ENCODE results near the gene G3BP2.
"Not testable (repeated sequence)": the region's sequence is repeated elsewhere in the genome, so short reads cannot be mapped to it uniquely, and the experiment has no call there.

G3BP2 gene

GRCh38 chr4:75698162-75698962 is 25.2 kb upstream of the G3BP2 start:
- TF ChIP-seq, protein P1, sequence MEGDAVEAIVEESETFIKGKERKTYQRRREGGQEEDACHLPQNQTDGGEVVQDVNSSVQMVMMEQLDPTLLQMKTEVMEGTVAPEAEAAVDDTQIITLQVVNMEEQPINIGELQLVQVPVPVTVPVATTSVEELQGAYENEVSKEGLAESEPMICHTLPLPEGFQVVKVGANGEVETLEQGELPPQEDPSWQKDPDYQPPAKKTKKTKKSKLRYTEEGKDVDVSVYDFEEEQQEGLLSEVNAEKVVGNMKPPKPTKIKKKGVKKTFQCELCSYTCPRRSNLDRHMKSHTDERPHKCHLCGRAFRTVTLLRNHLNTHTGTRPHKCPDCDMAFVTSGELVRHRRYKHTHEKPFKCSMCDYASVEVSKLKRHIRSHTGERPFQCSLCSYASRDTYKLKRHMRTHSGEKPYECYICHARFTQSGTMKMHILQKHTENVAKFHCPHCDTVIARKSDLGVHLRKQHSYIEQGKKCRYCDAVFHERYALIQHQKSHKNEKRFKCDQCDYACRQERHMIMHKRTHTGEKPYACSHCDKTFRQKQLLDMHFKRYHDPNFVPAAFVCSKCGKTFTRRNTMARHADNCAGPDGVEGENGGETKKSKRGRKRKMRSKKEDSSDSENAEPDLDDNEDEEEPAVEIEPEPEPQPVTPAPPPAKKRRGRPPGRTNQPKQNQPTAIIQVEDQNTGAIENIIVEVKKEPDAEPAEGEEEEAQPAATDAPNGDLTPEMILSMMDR (IDR thresholded peaks at IDR 0.05; ENCODE audit: insufficient read depth, missing control alignments) = no peak
- no peak for FAIRE-seq
- DNase-seq (ENCODE audit: insufficient read length, low spot score) = no peak

- FAIRE-seq (no peak), DNase-seq (ENCODE audit: insufficient read length, low spot score) (no peak)
- TF ChIP-seq, protein P1 (IDR thresholded peaks at IDR 0.05; ENCODE audit: insufficient read depth, missing control alignments) = no peak
Measured at GRCh38 chr4:75696581-75696980, 23.4 kb upstream of the G3BP2 start.

DNA sequence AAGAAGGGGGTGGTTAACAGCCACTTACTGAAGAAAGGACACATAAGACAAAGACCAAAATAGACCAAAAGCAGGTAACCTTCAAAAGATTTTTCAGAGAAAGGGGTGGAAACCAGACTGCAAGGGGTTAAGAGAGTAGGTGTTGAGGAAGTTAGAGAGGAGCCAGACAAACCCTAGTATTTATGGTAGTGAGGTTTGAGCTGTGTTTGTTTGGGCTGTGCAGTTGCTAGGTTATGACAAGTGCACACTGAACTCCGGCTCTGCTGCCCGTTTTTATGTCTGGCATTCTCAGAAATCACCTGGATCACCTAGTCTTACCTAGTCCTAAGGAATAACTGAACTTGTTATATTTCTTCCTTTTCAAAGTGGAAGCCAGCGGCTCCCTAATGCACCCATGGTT is 22.9 kb upstream of the G3BP2 start:
- TF ChIP-seq, protein P1 (IDR thresholded peaks at IDR 0.05; ENCODE audit: insufficient read depth, missing control alignments) = no peak
- FAIRE-seq (no peak), DNase-seq (ENCODE audit: insufficient read length, low spot score) (no peak)

- not testable (repeated sequence) for FAIRE-seq; DNase-seq (ENCODE audit: insufficient read length, low spot score)
Measured at GRCh38 chr4:75692066-75692465, 18.9 kb upstream of the G3BP2 start.

DNA sequence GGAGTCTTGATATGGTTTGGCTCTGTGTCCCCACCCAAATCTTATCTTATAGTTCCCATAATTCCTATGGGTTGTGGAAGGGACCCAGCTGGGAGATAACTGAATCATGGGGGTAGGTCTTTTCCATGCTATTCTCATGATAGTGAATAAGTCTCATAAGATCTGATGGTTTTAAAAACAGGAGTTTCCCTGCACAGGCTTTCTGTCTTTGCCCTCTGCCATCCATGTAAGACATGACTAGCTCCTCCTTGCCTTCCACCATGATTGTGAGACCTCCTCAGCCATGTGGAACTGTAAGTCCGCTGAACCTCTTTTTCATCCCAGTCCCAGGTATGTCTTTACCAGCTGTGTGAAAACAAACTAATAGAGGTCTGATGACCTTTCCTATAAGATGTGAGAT is 13.9 kb upstream of the G3BP2 start:
- FAIRE-seq; DNase-seq (ENCODE audit: insufficient read length, low spot score): not testable (repeated sequence)

DNA sequence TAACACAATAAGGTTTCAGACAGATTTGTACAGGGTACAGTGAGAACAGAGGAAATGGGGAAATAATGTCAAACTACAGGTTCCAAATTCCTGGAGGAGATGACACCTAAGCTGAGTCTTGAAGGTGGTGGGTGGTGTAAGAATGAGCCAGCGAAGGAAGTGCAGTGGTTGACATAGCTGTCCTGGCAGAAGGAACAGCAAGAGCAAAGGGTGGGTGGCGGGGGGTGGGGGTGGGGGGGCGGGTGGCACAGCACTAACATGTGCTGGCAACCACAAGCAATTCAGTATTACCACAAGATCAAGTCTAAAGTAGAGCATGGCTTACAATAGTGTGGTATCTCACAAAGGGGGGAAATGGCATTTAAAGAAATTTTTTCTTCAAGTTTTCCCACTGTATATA is 13.1 kb upstream of the G3BP2 start:
- FAIRE-seq (no peak), DNase-seq (ENCODE audit: insufficient read length, low spot score) (no peak)
- TF ChIP-seq, protein P1 (IDR thresholded peaks at IDR 0.05; ENCODE audit: insufficient read depth, missing control alignments) = no peak

DNA sequence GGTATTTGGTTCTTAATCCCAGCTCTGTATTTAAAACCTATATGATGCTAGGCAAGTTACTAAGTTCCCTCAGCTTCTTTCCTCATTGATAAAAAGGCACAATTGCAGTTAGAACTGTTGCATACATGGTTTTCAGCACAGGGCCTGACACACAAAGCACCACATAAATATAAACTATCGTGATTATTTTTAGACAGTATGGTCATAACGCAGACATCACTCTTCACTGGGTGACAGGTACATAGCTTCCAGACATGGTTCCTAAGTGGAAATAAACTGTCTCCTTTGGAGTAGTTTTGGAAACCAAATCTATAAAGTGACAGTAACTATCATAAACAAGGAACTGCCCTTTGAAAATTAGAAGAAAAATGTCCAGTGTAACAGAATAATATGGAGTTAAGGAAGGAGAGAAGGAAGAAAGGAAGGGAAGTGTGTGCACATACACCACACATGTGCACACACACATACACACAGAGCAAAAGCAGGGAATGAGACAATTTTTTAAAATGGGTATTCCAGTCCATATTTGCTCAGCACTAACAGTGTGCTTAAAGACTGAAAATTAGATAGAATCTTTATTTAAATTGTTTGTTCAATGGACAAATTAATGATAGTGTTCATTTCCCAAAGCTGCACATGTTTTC is 12.5 kb upstream of the G3BP2 start:
- DNase-seq (ENCODE audit: insufficient read length, low spot score) (no peak), FAIRE-seq (no peak)
- TF ChIP-seq, protein P1 (IDR thresholded peaks at IDR 0.05; ENCODE audit: insufficient read depth, missing control alignments) = no peak

DNA sequence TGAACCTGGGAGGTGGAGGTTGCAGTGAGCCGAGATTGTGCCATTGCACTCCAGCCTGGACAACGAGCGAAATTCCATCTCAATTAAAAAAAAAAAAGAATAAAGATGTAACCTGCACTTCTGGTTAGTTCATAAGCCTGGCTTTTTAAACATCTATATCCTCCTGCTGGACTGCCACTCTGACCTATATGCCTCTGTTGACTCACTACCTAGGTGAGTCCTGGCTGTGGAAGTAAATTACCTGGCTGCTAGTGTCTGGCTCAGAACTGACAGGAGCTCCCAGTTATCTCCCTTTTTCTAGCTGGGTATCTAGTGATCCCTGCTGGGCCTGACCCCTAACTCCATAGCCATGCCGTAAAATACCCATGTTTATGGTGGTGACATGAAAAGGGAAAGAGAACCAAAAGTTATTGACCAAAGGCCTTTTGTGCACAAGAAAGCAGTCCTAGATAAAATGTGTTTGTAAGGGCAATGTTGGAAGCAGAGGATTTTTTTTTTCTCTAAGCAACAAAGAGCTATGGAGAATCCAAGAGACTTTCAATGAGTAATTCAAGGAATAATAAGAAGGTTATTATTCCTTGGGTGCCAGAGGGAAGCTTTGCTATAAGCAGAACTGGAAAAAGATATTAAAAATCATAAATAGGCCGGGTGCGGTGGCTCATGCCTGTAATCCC is 10.4 kb upstream of the G3BP2 start:
- no peak for DNase-seq (ENCODE audit: insufficient read length, low spot score)
- FAIRE-seq = no peak
- TF ChIP-seq, protein P1 (IDR thresholded peaks at IDR 0.05; ENCODE audit: insufficient read depth, missing control alignments) = no peak
